COR-L47 (cell line): ENCODE measurements around the gene MMP15.

Source experiments
- DNase-seq: peaks from one replicate; lab custom pipeline; 2025; lab: John Stamatoyannopoulos, UW

Gene MMP15

GRCh38 chr16:58019866-58020538, 5.6 kb upstream of the MMP15 start:
- no peak for DNase-seq

GRCh38 chr16:58020628-58021521, 4.7 kb upstream of the MMP15 start:
- DNase-seq: peak; percentile 14

- DNase-seq: no peak
Measured at GRCh38 chr16:58021661-58022551, 3.6 kb upstream of the MMP15 start.

GRCh38 chr16:58022601-58023371, 2.8 kb upstream of the MMP15 start:
- DNase-seq: peak; percentile 92

- no peak for DNase-seq
Measured at GRCh38 chr16:58024486-58025350, 836 bp upstream of the MMP15 start.

- DNase-seq: no peak
Measured at GRCh38 chr16:58026139-58026704, 668 bp downstream of the MMP15 start.

GRCh38 chr16:58026705-58027160, 1.2 kb downstream of the MMP15 start:
- no peak for DNase-seq

GRCh38 chr16:58027161-58027915, 1.8 kb downstream of the MMP15 start:
- DNase-seq: no peak

GRCh38 chr16:58027916-58028455, 2.4 kb downstream of the MMP15 start:
- DNase-seq: no peak

- no peak for DNase-seq
Measured at GRCh38 chr16:58028541-58029070, 3.1 kb downstream of the MMP15 start.

- DNase-seq: no peak
Measured at GRCh38 chr16:58029410-58029809, 3.9 kb downstream of the MMP15 start.

GRCh38 chr16:58030136-58030840, 4.7 kb downstream of the MMP15 start:
- no peak for DNase-seq

- no peak for DNase-seq
Measured at GRCh38 chr16:58031016-58031800, 5.7 kb downstream of the MMP15 start.

GRCh38 chr16:58032710-58033293, 7.2 kb downstream of the MMP15 start:
- DNase-seq: no peak

- DNase-seq: no peak
Measured at GRCh38 chr16:58034128-58034685, 8.7 kb downstream of the MMP15 start.

GRCh38 chr16:58034774-58035173, 9.2 kb downstream of the MMP15 start:
- no peak for DNase-seq
